HG02870 (cell line): ENCODE data around the gene EDARADD.

ENCODE experiments used
- ATAC-seq: cut with Tn5 transposase; IDR thresholded peaks from one replicate; pipeline ENCODE4 v1.9.1; 2021; ENCODE audit warnings: mild to moderate bottlenecking, moderate library complexity; ENCODE audit not compliant: unreplicated experiment

Gene EDARADD

DNA sequence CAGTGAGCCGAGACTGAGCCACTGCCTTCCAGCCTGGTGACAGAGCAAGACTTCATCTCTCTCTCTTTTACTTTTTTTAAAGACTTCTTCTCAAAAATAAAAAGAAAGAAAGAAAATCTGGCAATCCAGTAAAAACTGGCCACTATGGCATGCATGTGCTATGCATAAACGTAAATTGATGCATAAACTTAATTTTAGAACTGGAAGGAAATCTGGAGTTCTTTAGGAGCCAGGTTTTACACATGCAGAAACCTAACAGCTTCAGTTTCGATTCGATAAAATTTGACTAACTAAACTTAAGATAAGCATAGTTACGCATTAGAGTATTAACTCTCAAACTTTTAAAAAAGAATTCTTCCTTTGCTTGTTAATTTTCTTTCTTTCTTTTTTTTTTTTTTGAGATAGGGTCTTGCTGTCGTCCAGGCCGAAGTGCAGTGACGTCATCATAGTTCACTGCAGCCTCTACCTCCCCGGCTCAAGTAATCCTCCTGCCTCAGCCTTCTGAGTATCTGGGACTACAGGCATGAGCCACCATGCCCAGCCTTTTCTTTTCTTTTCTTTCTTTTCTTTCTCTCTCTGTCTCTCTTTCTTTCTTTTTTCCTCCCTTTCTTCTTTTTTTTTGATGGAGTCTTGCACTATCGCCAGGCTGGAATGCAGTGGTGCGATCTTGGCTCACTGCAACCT is 117.8 kb downstream of the EDARADD start:
- ATAC-seq = no peak

- no peak for ATAC-seq
These were observed 120.8 kb downstream of the EDARADD start for GRCh38 chr1:236514703-236515442.

- ATAC-seq = no peak
These were observed 121.4 kb downstream of the EDARADD start for GRCh38 chr1:236515443-236515958.

DNA sequence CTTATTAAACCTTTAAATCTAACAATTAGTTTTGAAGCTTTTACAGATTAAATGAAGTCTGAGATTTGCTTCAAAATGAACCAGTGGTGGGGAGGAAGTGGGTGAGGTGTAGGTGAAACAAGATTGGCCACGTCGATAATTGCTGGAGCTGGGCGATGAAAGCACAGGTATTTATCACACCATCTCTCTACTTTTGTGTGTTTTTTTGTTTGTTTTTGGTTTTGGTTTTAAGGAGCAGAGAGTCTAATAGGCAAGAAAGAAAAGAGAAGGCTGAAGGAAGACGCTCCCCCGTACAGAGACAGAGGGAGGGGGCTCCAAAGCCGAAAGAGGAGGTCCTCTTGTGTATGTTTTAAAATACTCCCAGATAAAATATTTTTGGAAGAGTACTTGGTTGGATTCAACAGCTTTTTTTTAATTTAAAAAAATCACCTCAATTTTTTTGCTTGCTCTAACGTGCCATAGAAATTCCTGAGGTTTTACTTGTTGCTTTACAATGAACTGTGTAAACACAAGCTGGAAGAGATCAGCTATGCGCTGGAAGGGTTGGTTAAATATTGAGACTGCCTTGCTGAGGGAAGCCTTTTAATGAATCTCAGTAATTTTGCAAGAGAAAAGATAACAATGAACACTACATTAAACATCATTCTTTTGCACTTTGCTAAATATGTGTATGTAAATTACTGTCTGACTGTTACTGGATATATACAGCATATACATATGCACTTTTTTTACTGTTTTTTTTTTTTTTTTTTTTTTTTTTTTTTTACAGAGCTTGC is 123.0 kb downstream of the EDARADD start:
- no peak for ATAC-seq

DNA sequence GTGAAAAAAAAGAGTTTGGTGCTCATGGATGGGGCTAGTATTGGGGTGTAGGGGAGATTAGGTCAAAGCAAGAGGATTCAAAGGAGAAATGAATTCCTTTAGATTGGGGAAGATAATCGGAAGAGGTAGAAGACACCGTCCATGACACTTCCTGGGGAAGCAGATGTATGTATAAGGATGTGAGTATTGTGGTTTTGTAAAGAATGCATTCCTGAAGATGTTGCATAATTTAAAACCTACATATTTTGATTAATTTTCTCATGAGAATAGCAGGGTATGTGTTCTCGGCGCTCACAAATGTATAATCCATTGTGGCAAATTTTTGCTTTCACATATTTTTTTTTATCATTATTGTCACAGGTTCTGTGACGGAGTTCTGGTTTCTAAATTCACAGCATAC is 124.2 kb downstream of the EDARADD start:
- ATAC-seq = no peak

GRCh38 chr1:236520445-236521005 is 126.4 kb downstream of the EDARADD start:
- ATAC-seq = no peak

DNA sequence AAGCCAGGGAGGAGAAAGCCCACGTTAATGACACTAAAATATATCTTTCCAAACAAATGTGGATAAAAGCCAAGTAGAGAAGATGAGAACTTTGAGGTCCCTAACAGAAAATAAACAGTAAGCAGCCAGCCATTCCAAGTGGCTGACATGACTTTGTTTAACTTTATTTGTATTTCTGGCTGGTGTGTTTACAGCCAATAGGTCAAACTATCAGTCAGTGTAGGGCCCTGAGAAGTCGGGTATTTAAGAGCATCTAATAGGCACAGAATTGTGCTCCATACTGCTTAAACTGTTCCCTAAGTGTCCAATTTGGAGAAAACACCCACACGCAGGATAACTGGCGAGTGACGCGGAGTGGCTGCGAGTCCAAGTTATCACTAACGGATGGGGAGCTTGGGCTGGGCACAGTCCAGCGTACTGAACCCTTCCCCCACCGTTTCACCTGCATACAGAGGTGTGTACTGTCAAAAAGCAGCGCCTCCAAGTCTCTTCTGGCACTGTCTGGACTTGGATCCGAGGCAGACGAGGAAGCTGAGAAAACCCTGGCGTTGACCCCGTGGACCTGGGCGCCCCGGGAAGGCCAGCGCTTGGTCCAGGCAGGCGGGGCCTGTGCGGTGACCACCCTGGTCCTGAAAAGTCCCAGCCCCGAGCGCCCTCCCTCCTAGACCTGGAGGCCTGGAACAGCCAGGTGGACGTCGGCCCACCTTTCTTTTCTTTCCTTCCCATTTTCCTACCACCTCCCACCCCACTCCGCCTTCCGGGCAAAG is 129.0 kb downstream of the EDARADD start:
- no peak for ATAC-seq

- ATAC-seq = peak; percentile 56
These were observed 129.6 kb downstream of the EDARADD start, which contains the start of gene LGALS8 for GRCh38 chr1:236523704-236524141. LGALS8 (plus strand) TSS chr1:236523982; CDS start chr1:236526071, 2,089 bp downstream.

DNA sequence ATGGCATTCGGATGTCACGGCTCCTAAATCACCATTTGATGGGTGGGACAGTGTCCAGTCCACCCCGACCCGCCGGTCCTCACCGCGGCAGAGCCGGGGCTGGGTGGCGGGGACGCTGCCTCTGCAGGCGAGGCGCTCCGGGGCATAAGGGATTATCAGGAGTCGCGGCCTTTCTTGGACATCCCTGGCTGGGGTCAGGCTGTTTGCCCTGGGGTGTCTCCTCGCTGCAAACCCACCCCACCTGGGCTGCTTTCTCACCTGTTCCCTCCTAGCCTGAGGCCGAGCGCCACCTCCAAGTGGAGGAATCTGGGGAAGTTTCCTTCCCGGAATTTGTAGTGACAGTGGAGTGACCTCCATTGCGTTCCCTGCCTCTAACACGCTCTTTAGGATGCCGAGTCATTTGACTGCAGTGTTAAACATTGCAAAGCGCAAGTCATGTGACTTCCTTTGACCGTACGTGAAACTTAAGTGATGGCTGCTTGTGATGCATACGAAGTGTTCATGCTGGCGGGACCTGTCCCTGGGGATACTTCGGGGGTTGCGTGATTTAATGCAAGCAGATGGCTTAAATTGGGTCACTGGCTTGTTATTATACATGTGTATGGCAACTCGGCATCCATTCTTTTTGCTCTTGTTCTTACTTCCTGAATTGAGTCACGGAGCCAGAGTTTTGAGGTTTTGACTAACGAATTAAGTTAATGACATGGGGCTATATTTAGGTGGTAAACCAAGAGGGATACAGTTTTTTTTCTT is 130.2 kb downstream of the EDARADD start:
- peak; percentile 89 for ATAC-seq

- no peak for ATAC-seq
These were observed 130.8 kb downstream of the EDARADD start for GRCh38 chr1:236524895-236525184.

DNA sequence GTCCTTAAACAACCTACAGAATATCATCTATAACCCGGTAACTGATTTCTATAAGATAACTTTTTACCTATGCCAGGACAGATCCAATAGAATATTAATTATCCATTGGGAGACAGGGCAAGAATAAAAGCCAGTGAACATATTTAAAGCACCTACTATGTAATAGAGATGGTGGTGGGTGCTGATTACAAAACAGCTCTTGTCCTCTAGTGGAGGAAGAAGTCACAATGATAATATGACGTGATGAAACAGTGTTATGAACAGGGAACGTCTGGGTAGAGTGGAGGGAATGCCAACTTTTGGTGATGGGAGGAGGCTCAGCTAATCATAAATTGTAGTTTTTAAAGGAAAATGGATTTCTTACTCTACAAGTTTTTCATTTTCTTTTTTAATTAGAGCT is 132.0 kb downstream of the EDARADD start:
- no peak for ATAC-seq

- no peak for ATAC-seq
These were observed 136.2 kb downstream of the EDARADD start for GRCh38 chr1:236530286-236530685.

DNA sequence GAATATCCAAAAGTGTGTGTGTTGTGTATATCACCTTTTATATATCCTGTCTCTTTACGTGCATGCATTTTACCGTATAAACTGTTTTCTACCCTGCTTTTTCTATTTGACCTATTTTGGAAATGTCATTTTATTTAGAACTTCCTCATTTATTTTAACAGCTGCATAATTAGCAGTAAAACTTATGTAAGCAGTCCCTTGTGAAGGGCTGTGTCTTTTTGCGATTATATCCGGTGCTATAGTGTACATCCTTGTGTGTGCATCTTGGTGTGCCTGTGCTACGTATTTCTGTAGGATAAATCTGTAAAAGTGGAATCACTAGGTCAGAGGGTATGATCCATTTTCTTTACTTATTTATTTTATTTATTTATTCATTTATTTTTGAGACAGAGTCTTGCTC is 136.9 kb downstream of the EDARADD start:
- ATAC-seq = no peak

GRCh38 chr1:236532850-236533249 is 138.8 kb downstream of the EDARADD start:
- no peak for ATAC-seq

GRCh38 chr1:236534151-236534651 is 140.1 kb downstream of the EDARADD start:
- no peak for ATAC-seq
